ENCODE measurements around the gene ADARB2. TPM values are rescaled to one million over a fixed set of nuclear protein-coding genes. Genes with fewer than 3 reads are reported as not detected.

ADARB2 gene
- total RNA-seq, 2 donors from 2014 or later: 1.1 to 1.8 TPM

DNA sequence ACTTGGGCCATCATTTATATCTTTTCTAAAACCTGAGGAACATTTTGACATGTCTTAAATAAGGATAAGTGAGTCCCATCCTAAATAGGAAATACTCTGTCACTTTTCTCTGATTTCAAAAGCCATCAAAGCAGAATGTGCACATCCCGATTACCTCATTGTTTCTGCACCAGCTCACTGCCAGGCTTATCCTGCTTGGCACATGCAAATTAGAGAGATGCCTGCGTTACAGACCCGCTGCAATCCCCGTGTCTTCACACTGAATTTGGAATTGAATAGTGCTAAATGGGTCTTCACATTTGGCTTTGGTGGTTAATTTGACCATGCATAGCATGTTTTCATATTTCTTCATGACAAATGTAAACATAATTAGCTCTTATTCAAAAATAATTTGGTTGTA lies 401.7 kb downstream of the ADARB2 start:
- Histone ChIP-seq H3K9ac (ENCODE audit: extremely low read depth, low read length, poor library complexity, severe bottlenecking) (no peak overlapping the region), H3K36me3 (ENCODE audit: control insufficient read depth, insufficient read depth, low read length) (no peaks in the 10 kb centered on the region), H3K4me3 (ENCODE audit: low read length) (no peak overlapping the region), H3K27me3 (ENCODE audit: control insufficient read depth, insufficient read depth, low read length, poor library complexity, severe bottlenecking) (no peaks in the 10 kb centered on the region), H3K9me3 (ENCODE audit: control insufficient read depth, low read length) (no peaks in the 10 kb centered on the region), H3K4me1 (ENCODE audit: control insufficient read depth, insufficient read depth, low read length) (peaks cover 2% of the 10 kb centered on the region), H3K27ac (ENCODE audit: low read depth, low read length) (no peak overlapping the region)
- DNase-seq: no peak
- Mint-ChIP-seq H3K27ac (no peak overlapping the region), H3K36me3 (ENCODE audit: low read depth) (no peaks in the 10 kb centered on the region), H3K4me3 (no peak overlapping the region), H3K27me3 (ENCODE audit: insufficient read depth) (peaks cover 4% of the 10 kb centered on the region), H3K4me1 (peaks cover 23% of the 10 kb centered on the region), H3K9me3 (no peaks in the 10 kb centered on the region)
- TF ChIP-seq, protein P1, sequence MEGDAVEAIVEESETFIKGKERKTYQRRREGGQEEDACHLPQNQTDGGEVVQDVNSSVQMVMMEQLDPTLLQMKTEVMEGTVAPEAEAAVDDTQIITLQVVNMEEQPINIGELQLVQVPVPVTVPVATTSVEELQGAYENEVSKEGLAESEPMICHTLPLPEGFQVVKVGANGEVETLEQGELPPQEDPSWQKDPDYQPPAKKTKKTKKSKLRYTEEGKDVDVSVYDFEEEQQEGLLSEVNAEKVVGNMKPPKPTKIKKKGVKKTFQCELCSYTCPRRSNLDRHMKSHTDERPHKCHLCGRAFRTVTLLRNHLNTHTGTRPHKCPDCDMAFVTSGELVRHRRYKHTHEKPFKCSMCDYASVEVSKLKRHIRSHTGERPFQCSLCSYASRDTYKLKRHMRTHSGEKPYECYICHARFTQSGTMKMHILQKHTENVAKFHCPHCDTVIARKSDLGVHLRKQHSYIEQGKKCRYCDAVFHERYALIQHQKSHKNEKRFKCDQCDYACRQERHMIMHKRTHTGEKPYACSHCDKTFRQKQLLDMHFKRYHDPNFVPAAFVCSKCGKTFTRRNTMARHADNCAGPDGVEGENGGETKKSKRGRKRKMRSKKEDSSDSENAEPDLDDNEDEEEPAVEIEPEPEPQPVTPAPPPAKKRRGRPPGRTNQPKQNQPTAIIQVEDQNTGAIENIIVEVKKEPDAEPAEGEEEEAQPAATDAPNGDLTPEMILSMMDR (conservative IDR thresholded peaks at IDR 0.05): no peak
- WGBS, 2 experiments (ENCODE audit: insufficient coverage in 1 of 2, insufficient read length in 1 of 2): 27 to 42% methylated on average over 2 to 4 of the region's 4 CpGs

DNA sequence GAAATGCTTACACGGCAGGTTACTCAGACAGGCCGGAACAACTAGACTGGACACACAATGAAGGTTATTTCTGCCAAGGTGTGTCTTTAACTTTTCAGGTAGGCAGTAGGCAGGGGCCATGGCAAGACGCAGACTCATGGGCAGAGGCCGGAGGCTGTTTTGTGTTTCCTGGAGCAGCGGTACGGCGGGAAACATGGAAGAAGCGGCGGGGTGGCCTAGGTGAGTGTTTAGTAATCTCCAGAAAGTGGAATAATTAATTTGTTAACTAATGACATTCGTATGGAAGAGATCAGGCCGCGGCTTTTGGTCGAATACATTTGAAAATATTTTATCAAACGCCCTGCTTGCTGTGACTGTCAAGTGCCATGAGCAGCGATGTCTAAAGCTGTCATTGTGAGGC lies 403.3 kb downstream of the ADARB2 start:
- Mint-ChIP-seq H3K4me1 (peaks cover 19% of the 10 kb centered on the region), H3K36me3 (ENCODE audit: low read depth) (no peaks in the 10 kb centered on the region), H3K27me3 (ENCODE audit: insufficient read depth) (peaks cover 4% of the 10 kb centered on the region), H3K9me3 (no peaks in the 10 kb centered on the region), H3K27ac (no peak overlapping the region), H3K4me3 (no peak overlapping the region)
- Histone ChIP-seq H3K4me1 (ENCODE audit: control insufficient read depth, insufficient read depth, low read length) (peaks cover 2% of the 10 kb centered on the region), H3K27ac (ENCODE audit: low read depth, low read length) (no peak overlapping the region), H3K9ac (ENCODE audit: extremely low read depth, low read length, poor library complexity, severe bottlenecking) (no peak overlapping the region), H3K9me3 (ENCODE audit: control insufficient read depth, low read length) (no peaks in the 10 kb centered on the region), H3K27me3 (ENCODE audit: control insufficient read depth, insufficient read depth, low read length, poor library complexity, severe bottlenecking) (no peaks in the 10 kb centered on the region), H3K4me3 (ENCODE audit: low read length) (no peak overlapping the region), H3K36me3 (ENCODE audit: control insufficient read depth, insufficient read depth, low read length) (no peaks in the 10 kb centered on the region)
- DNase-seq: no peak
- TF ChIP-seq, protein P1 (conservative IDR thresholded peaks at IDR 0.05): no peak
- WGBS, 2 experiments (ENCODE audit: insufficient coverage in 1 of 2, insufficient read length in 1 of 2): 92 to 97% methylated on average over 12 to 15 of the region's 15 CpGs

DNA sequence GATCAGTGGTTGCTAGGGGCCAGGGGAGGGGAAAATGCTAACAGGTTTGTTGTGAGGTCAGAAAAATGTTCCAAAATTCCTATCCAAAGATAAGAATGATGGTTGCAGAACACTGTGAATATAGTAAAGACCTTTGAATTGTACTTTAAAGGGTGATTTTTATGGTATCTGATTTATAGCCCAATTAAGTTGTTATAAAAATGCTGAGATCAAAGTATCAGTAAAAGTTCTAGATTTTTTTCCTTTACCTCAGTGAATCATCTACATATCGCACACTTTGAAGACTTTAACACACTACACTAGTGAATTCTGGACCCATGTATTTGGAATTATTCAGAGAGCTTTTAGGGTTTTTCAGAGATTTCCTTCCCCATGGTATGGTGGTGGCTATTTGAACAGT lies 405.8 kb downstream of the ADARB2 start:
- Mint-ChIP-seq H3K36me3 (ENCODE audit: low read depth) (peaks cover 4% of the 10 kb centered on the region), H3K9me3 (peaks cover 8% of the 10 kb centered on the region), H3K4me3 (no peak overlapping the region), H3K4me1 (peaks cover 11% of the 10 kb centered on the region), H3K27me3 (ENCODE audit: insufficient read depth) (peaks cover 4% of the 10 kb centered on the region), H3K27ac (no peak overlapping the region)
- DNase-seq: no peak
- H3K4me1 ChIP-seq (ENCODE audit: control insufficient read depth, insufficient read depth, low read length): peaks cover 2% of the 10 kb centered on the region
- H3K9me3 ChIP-seq (ENCODE audit: control insufficient read depth, low read length): no peaks in the 10 kb centered on the region
- WGBS, 2 experiments (ENCODE audit: insufficient coverage in 1 of 2, insufficient read length in 1 of 2): 100% methylated on average over 1 of the region's 1 CpG; no CpG with 5 or more reads in 1 of the 2 experiments
- H3K36me3 ChIP-seq (ENCODE audit: control insufficient read depth, insufficient read depth, low read length): no peaks in the 10 kb centered on the region
- H3K27me3 ChIP-seq (ENCODE audit: control insufficient read depth, insufficient read depth, low read length, poor library complexity, severe bottlenecking): no peaks in the 10 kb centered on the region
- TF ChIP-seq, protein P1 (conservative IDR thresholded peaks at IDR 0.05): no peak
- H3K4me3 ChIP-seq (ENCODE audit: low read length): no peak overlapping the region
- no peak overlapping the region for H3K9ac ChIP-seq (ENCODE audit: extremely low read depth, low read length, poor library complexity, severe bottlenecking)
- no peak overlapping the region for H3K27ac ChIP-seq (ENCODE audit: low read depth, low read length)
